HG03064 (cell line): Measurements from ENCODE around the gene WWOX.

Experiments used
- ATAC-seq: cut with Tn5 transposase; IDR thresholded peaks from one replicate; pipeline ENCODE4 v1.9.1; 2021; ENCODE audit warnings: low read depth; ENCODE audit not compliant: unreplicated experiment

Gene WWOX

GRCh38 chr16:78931678-78932077 lies 832.2 kb downstream of the WWOX start:
- ATAC-seq: no peak

- ATAC-seq: no peak
Observed at GRCh38 chr16:78932355-78932943, 833.0 kb downstream of the WWOX start.

GRCh38 chr16:78936060-78936459 lies 836.6 kb downstream of the WWOX start:
- ATAC-seq: no peak

- no peak for ATAC-seq
Observed at GRCh38 chr16:78939597-78939996, 840.1 kb downstream of the WWOX start.

GRCh38 chr16:78942625-78943245 lies 843.3 kb downstream of the WWOX start:
- ATAC-seq: no peak

GRCh38 chr16:78945336-78945735 lies 845.9 kb downstream of the WWOX start:
- no peak for ATAC-seq

GRCh38 chr16:78946556-78946955 lies 847.1 kb downstream of the WWOX start:
- no peak for ATAC-seq

GRCh38 chr16:78950768-78951167 lies 851.3 kb downstream of the WWOX start:
- ATAC-seq: no peak

- ATAC-seq: no peak
Observed at GRCh38 chr16:78952630-78953029, 853.2 kb downstream of the WWOX start.

GRCh38 chr16:78953526-78953925 lies 854.1 kb downstream of the WWOX start:
- ATAC-seq: no peak

- no peak for ATAC-seq
Observed at GRCh38 chr16:78955206-78955605, 855.8 kb downstream of the WWOX start.

GRCh38 chr16:78956859-78957258 lies 857.4 kb downstream of the WWOX start:
- no peak for ATAC-seq

GRCh38 chr16:78957317-78958100 lies 858.1 kb downstream of the WWOX start:
- no peak for ATAC-seq

- ATAC-seq: no peak
Observed at GRCh38 chr16:78961464-78961863, 862.0 kb downstream of the WWOX start.

- peak; percentile 93 for ATAC-seq
Observed at GRCh38 chr16:78962457-78962929, 863.0 kb downstream of the WWOX start.

- no peak for ATAC-seq
Observed at GRCh38 chr16:78967948-78968347, 868.5 kb downstream of the WWOX start.

- ATAC-seq: no peak
Observed at GRCh38 chr16:78969721-78970120, 870.3 kb downstream of the WWOX start.

GRCh38 chr16:78970650-78971049 lies 871.2 kb downstream of the WWOX start:
- ATAC-seq: no peak

- ATAC-seq: no peak
Observed at GRCh38 chr16:78972006-78972405, 872.6 kb downstream of the WWOX start.

GRCh38 chr16:78972986-78973385 lies 873.5 kb downstream of the WWOX start:
- ATAC-seq: no peak

GRCh38 chr16:78976212-78976611 lies 876.8 kb downstream of the WWOX start:
- no peak for ATAC-seq

GRCh38 chr16:78980825-78981224 lies 881.4 kb downstream of the WWOX start:
- no peak for ATAC-seq
